C4-2B (cell line): ENCODE measurements around the gene CCL15.

Experiments used
- H3K27ac ChIP-seq: fragments of 450-650 bp; 2 replicates; pipeline ENCODE4 v1.5.1; 2017
- ZFX ChIP-seq: fragments of 450-650 bp; IDR thresholded peaks from 2 replicates; pipeline ENCODE4 v1.6.1; 2017
- TF ChIP-seq, protein P1 (sequence below): fragments of 450-650 bp; conservative IDR thresholded peaks from 2 replicates; pipeline ENCODE4 v1.5.1; 2017; ENCODE audit warnings: mild to moderate bottlenecking

The CCL15 gene

DNA sequence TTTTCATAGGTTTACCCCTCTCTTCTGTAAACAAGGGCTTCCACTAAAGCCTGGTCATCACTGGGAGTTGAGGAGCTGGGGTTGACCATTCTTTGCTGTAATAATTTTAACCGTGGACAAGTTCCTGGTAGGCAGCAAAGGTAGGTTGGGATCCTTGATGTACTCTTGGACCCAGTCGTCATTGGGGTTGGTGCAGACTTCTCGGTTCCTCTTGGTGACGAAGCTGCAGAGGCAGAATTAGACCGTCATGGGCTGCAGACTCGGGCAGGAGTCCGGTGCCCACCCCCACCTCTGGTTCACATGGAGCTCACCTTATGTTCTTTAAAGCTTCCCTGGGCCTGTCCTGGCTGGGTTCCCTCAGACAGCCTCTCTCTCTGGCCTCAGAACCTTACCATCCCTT is 23.8 kb downstream of the CCL15 start:
- TF ChIP-seq, protein P1, sequence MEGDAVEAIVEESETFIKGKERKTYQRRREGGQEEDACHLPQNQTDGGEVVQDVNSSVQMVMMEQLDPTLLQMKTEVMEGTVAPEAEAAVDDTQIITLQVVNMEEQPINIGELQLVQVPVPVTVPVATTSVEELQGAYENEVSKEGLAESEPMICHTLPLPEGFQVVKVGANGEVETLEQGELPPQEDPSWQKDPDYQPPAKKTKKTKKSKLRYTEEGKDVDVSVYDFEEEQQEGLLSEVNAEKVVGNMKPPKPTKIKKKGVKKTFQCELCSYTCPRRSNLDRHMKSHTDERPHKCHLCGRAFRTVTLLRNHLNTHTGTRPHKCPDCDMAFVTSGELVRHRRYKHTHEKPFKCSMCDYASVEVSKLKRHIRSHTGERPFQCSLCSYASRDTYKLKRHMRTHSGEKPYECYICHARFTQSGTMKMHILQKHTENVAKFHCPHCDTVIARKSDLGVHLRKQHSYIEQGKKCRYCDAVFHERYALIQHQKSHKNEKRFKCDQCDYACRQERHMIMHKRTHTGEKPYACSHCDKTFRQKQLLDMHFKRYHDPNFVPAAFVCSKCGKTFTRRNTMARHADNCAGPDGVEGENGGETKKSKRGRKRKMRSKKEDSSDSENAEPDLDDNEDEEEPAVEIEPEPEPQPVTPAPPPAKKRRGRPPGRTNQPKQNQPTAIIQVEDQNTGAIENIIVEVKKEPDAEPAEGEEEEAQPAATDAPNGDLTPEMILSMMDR, result no peak
- no peak for TF ChIP-seq ZFX
- no peak overlapping the region for H3K27ac ChIP-seq

DNA sequence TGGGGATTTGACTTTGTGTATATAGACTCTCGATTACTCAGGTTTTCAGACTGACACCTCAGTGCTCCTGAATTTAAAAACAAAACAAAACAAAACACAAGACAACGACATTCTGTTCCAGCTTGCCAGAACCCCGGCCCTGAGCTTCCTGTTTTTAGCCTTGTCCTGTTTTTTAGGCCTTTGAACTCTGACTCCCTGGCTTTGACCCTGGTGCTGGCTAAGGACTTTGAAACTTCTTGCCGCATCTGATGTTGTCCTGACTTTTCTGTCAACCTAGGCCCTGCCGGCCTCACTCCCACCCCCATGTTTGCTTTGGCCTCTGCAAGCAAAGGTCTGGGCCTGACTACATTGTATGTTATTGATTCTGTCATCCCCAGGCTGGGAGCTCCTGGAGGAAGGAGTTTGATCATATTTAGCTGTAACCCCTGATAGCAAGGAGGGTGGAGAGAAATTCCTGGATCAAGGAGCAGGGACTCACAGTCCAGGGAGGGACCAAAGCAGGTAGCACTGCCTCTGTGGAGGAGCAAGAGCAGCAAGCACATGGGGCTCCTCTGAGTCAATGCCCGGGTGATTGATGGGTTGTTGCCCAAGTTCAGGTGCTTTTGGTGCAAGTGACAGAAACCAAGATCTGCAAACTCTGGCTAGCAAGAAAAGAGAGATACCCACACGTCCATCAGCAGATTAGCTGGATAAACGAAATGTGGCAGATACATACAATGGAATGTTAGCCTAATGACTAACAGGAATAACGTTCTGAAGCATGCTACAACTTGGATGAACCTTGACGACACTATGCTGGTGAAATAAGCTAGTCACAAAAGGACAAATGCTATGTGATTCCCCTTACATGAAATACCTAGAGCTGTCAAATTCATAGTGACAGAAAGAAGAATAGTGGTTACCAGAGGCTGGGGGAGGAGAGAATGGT is 27.8 kb downstream of the CCL15 start:
- TF ChIP-seq, protein P1, result no peak
- no peak for TF ChIP-seq ZFX
- H3K27ac ChIP-seq, result no peak overlapping the region

DNA sequence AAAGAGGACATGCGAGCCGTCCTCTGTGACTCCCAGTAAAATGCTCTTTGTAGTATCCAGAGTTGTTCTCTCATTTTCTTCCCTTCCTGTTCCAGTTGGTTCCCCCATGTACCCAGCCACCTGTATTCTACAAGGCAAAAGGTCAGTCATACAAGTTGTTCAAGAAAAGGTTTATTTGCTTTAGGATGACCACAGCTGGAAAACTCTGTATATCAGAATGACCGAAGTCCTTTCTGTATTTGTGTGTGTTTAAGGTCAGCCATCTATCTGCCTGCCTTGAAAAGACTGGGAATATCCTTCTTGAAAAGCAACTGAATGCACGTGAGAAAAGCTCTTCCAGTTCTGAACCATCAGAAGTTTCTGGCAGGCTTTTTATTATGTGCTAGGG is 28.4 kb downstream of the CCL15 start:
- TF ChIP-seq ZFX, result no peak
- TF ChIP-seq, protein P1, result no peak

DNA sequence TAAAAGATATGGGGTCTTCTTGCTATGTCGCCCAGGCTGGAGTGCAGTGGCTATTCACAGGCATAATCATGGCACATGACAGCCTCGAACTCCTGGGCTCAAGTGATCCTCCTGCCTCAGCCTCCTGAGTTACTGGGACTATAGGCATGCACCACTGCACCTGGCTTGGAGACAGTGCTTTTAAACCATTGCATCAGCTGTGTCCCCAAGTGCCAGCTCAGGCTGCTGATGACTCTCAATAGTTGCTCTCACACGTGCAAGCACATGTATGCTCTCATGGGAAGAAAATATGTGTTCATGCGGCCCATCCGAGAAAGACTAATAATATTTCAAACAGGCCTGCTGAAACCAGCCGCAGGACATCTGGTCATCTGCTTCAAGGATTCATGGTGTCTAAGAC is 28.8 kb downstream of the CCL15 start:
- TF ChIP-seq ZFX, result no peak
- TF ChIP-seq, protein P1, result no peak
- H3K27ac ChIP-seq, result no peak overlapping the region

More for the DNA sequence above, 28.4 kb downstream of the CCL15 start:
- no peak overlapping the region for H3K27ac ChIP-seq

DNA sequence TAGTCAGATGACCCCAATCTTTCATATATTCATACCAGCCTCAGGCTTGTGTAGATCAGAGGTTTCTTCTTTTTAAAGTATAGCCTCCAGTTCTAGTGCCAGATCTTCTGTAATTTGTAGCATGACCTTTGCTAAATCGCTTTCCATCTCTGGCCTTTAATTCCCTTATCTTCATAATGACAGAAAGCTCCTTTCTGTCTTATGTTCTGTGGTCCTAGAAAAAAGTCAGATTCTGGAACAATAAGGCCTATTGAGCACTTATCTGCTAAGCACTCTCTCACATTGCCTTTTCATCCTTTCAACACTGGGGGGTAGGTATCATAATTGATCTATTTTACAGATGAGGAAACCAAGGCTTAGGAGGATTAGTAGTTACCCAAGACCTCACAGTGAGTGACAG is 29.3 kb downstream of the CCL15 start:
- no peak overlapping the region for H3K27ac ChIP-seq
- TF ChIP-seq ZFX, result no peak
- TF ChIP-seq, protein P1, result no peak

DNA sequence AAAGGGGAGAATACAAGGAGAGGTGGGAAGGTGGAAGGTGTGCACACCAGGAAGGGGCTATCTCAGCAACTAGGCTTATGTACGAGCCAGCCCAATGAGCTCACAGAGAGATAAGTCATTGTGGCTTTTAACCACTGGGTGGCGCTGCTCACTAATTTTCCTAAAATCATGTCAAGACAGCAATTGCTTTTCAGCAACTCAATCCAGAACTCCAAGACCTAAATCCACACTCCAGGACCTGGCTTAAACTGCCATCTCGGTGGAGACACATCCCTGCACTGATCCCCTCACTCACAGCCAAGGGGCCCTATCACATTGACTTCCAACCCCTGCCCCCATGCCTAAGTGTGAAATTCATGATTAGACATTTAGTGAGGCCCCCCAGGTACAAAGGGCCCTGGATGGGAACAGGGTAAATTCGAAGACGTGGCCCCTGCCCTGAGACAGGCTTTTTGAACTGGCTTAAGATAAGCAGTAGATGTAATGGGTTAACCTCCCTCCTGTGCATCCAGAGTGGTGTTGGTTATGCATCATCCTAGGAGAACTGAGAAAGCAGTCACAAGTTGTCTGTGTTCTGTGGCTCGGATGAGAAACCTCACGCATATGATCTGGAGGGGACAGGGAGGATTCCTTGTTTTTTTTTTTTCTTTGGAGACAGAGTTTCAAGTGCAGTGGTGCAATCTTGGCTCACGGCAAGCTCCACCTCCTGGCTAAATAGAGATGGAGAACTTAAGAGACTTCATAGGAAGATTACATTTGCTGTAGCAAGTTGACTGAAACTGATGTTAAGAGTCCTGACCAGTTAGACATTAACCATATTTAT is 31.6 kb downstream of the CCL15 start:
- no peak overlapping the region for H3K27ac ChIP-seq
- TF ChIP-seq, protein P1, result peak; percentile 90
- TF ChIP-seq ZFX, result no peak
